Measurements from ENCODE around the gene SLC24A3. TPM values are rescaled to one million over a fixed set of nuclear protein-coding genes. Genes with fewer than 3 reads are reported as not detected.

The SLC24A3 gene
- total RNA-seq, 1 experiment from 2014 or later: not detected

- POLR2A ChIA-PET (ENCODE audit: unreplicated experiment): no interaction called here
- peaks cover 42% of the 10 kb centered on the region for H3K27me3 ChIP-seq (ENCODE audit: insufficient read depth, low read depth)
- intact Hi-C loops (cut with micrococcal nuclease; ENCODE audit: unreplicated experiment): no loop called here
Measured at GRCh38 chr20:19506021-19506420, 293.6 kb downstream of the SLC24A3 start.

DNA sequence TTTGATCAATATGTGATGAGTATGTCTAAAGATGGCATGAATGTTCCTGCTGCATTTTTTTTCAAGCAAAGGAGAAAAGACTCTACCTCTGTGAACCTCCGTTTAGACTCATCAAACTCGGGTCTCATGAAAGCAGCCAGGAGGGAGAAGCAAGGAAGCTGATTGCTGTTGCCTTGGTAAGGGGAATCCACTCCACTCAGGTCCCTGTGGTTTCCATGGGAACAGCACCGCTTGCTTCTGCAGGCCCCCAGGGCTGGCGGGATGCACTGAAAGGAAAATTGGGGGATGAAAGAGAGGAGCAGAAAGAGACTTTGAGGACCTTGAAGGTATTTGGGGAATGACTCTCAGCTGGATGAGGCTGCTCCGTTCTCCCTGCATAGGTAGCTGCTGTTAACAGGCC lies 296.0 kb downstream of the SLC24A3 start:
- Histone ChIP-seq H3K27ac (no peak overlapping the region), H3K36me3 (ENCODE audit: low read depth) (no peaks in the 10 kb centered on the region), H3K9me2 (ENCODE audit: insufficient read depth) (no peaks in the 10 kb centered on the region), H3K27me3 (ENCODE audit: insufficient read depth, low read depth) (peaks cover 32% of the 10 kb centered on the region), H3K4me3 (no peak overlapping the region), H3K9me3 (ENCODE audit: insufficient read depth, low read depth) (no peaks in the 10 kb centered on the region), H3K4me1 (replicated peaks; ENCODE audit: insufficient read depth) (no peaks in the 10 kb centered on the region), H3F3A (ENCODE audit: insufficient read depth, low read depth) (no peaks in the 10 kb centered on the region), H3K79me2 (ENCODE audit: low read depth) (no peaks in the 10 kb centered on the region), H3K4me2 (no peak overlapping the region), H4K20me1 (ENCODE audit: insufficient read depth) (no peaks in the 10 kb centered on the region), H2AFZ (no peak overlapping the region)
- CTCF ChIA-PET: no interaction called here
- no peak for DNase-seq
- intact Hi-C loops (cut with micrococcal nuclease; ENCODE audit: unreplicated experiment): no loop called here
- no TSS peak for BruUV-seq (replicated peaks)
- TF ChIP-seq EZH2 (IDR thresholded peaks at IDR 0.05; ENCODE audit: low read depth): no peak
- TF ChIP-seq CTCF (conservative IDR thresholded peaks at IDR 0.05): no peak
- POLR2A ChIA-PET (ENCODE audit: unreplicated experiment): interaction anchor here (0.6 kb wide), 1 partner anchor 1008 kb away, joined by 3 read pairs; no protein-coding TSS in a partner anchor

More at GRCh38 chr20:19506021-19506420, 293.6 kb downstream of the SLC24A3 start:
- BruUV-seq (replicated peaks): no TSS peak
- Histone ChIP-seq H2AFZ (no peak overlapping the region), H3K9me2 (ENCODE audit: insufficient read depth) (no peaks in the 10 kb centered on the region), H3F3A (ENCODE audit: insufficient read depth, low read depth) (no peaks in the 10 kb centered on the region), H3K4me1 (replicated peaks; ENCODE audit: insufficient read depth) (no peaks in the 10 kb centered on the region), H4K20me1 (ENCODE audit: insufficient read depth) (no peaks in the 10 kb centered on the region), H3K36me3 (ENCODE audit: low read depth) (no peaks in the 10 kb centered on the region), H3K79me2 (ENCODE audit: low read depth) (no peaks in the 10 kb centered on the region), H3K4me3 (no peak overlapping the region), H3K9me3 (ENCODE audit: insufficient read depth, low read depth) (no peaks in the 10 kb centered on the region), H3K27ac (no peak overlapping the region), H3K4me2 (no peak overlapping the region)
- CTCF ChIA-PET: no interaction called here
- no peak for DNase-seq
- no peak for TF ChIP-seq EZH2 (IDR thresholded peaks at IDR 0.05; ENCODE audit: low read depth)
- TF ChIP-seq CTCF (conservative IDR thresholded peaks at IDR 0.05): no peak

DNA sequence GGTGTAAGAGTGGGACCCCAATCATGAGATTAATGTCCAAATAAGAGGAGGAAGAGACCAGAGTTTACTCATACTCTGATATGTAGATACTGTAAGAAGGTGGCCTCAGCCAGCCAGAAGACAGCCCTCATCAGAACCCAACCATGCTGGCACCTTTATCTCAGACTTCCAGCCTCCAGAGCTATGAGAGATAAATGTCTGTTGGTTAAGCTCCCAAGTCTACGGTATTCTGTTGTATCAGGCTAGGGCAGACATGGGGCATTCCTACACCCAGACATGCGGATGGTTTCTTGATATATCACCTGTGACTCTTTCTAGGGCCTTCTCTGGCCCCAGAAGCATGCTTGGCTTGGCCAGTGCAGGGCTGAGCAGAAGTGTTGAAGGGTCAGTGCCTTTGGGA lies 298.2 kb downstream of the SLC24A3 start:
- CTCF ChIA-PET: no interaction called here
- POLR2A ChIA-PET (ENCODE audit: unreplicated experiment): no interaction called here

More for the DNA sequence above, 298.2 kb downstream of the SLC24A3 start:
- H3F3A ChIP-seq (ENCODE audit: insufficient read depth, low read depth): no peaks in the 10 kb centered on the region
- no peak overlapping the region for H2AFZ ChIP-seq
- H3K27ac ChIP-seq: no peak overlapping the region
- no TSS peak for BruUV-seq (replicated peaks)
- intact Hi-C loops (cut with micrococcal nuclease; ENCODE audit: unreplicated experiment): no loop called here
- DNase-seq: no peak
- TF ChIP-seq EZH2 (IDR thresholded peaks at IDR 0.05; ENCODE audit: low read depth): no peak
- TF ChIP-seq CTCF (conservative IDR thresholded peaks at IDR 0.05): no peak
- no peaks in the 10 kb centered on the region for H3K36me3 ChIP-seq (ENCODE audit: low read depth)
- no peaks in the 10 kb centered on the region for H3K9me3 ChIP-seq (ENCODE audit: insufficient read depth, low read depth)
- H3K4me1 ChIP-seq (replicated peaks; ENCODE audit: insufficient read depth): no peaks in the 10 kb centered on the region
- H3K4me3 ChIP-seq: no peak overlapping the region
- no peaks in the 10 kb centered on the region for H3K9me2 ChIP-seq (ENCODE audit: insufficient read depth)
- H3K27me3 ChIP-seq (ENCODE audit: insufficient read depth, low read depth): peaks cover 39% of the 10 kb centered on the region
- no peaks in the 10 kb centered on the region for H4K20me1 ChIP-seq (ENCODE audit: insufficient read depth)
- H3K4me2 ChIP-seq: no peak overlapping the region
- H3K79me2 ChIP-seq (ENCODE audit: low read depth): no peaks in the 10 kb centered on the region

Measured in PC-9 (cell line).